PC-3 (cell line): ENCODE results near the gene ZNF804A. TPM values are rescaled to one million over a fixed set of nuclear protein-coding genes. Genes with fewer than 3 reads are reported as not detected.

Source experiments
- ATAC-seq: fragments of 200-7000 bp; cut with Tn5 transposase; 2 replicates; pipeline ENCODE4 v1.9.1; 2020; ENCODE audit warnings: mild to moderate bottlenecking, moderate library complexity
- BruUV-seq: library from RNA; stranded (reverse); fragments of 400-500 nt; replicated peaks from 2 replicates; lab custom pipeline; 2021; lab: Mats Ljungman, UMichigan
- CTCF ChIA-PET: fragments of 300-600 bp; sonication (Branson Sonifier 250); formaldehyde crosslinking; loops from one replicate; lab custom pipeline; 2022; ENCODE audit warnings: antibody characterized with exemption; lab: Charles Lee
- POLR2A ChIA-PET: fragments of 300-600 bp; sonication (Branson Sonifier 250); formaldehyde crosslinking; loops from one replicate; lab custom pipeline; 2022; ENCODE audit warnings: antibody characterized with exemption; ENCODE audit not compliant: unreplicated experiment; lab: Charles Lee
- DNase-seq: peaks from one replicate; pipeline ENCODE4 v3.0.0-alpha.2; 2015
- H2AFZ ChIP-seq: fragments of 300-600 bp; sonication (generic); 2 replicates; pipeline ENCODE4 v1.6.0; 2016; ENCODE audit warnings: antibody characterized with exemption, low read length
- H3F3A ChIP-seq: fragments of 300-600 bp; sonication (generic); one replicate; pipeline ENCODE4 v1.6.0; 2017; ENCODE audit warnings: antibody characterized with exemption, low read length, control low read depth, mild to moderate bottlenecking; ENCODE audit not compliant: unreplicated experiment
- H3K27ac ChIP-seq: fragments of 300-600 bp; sonication (generic); 2 replicates; pipeline ENCODE4 v1.5.1; 2016; ENCODE audit warnings: mild to moderate bottlenecking, low read length
- H3K27me3 ChIP-seq: fragments of 300-600 bp; sonication (generic); 2 replicates; pipeline ENCODE4 v1.6.1; 2016; ENCODE audit warnings: low read length, mixed read lengths
- H3K36me3 ChIP-seq: fragments of 300-600 bp; sonication (generic); 2 replicates; pipeline ENCODE4 v1.6.1; 2016; ENCODE audit warnings: low read depth, mixed run types, low read length, mixed read lengths
- H3K4me1 ChIP-seq: fragments of 300-600 bp; sonication (generic); 2 replicates; pipeline ENCODE4 v1.5.1; 2016; ENCODE audit warnings: low read length; ENCODE audit not compliant: insufficient read depth
- H3K4me2 ChIP-seq: fragments of 300-600 bp; sonication (generic); 2 replicates; pipeline ENCODE4 v1.6.0; 2016; ENCODE audit warnings: low read length
- H3K4me3 ChIP-seq: fragments of 300-600 bp; sonication (generic); 2 replicates; pipeline ENCODE4 v1.5.1; 2016; ENCODE audit warnings: mild to moderate bottlenecking, low read length, mixed read lengths
- H3K79me2 ChIP-seq: fragments of 300-600 bp; sonication (generic); 2 replicates; pipeline ENCODE4 v1.6.1; 2017; ENCODE audit warnings: low read length, mixed read lengths
- H3K9ac ChIP-seq: fragments of 300-600 bp; sonication (generic); 2 replicates; pipeline ENCODE4 v1.6.0; 2016; ENCODE audit warnings: mild to moderate bottlenecking, low read length
- H3K9me2 ChIP-seq: fragments of 300-600 bp; sonication (generic); replicated peaks from 2 replicates; pipeline ENCODE4 v1.6.1; 2016; ENCODE audit warnings: mixed run types, low read length, mixed read lengths
- H3K9me3 ChIP-seq: fragments of 300-600 bp; sonication (generic); 2 replicates; pipeline ENCODE4 v1.6.1; 2016; ENCODE audit warnings: low read length, mixed read lengths
- H4K20me1 ChIP-seq: fragments of 300-600 bp; sonication (generic); 2 replicates; pipeline ENCODE4 v1.6.1; 2016; ENCODE audit warnings: low read length, mixed read lengths
- CTCF ChIP-seq: fragments of 300-600 bp; sonication (generic); conservative IDR thresholded peaks from 2 replicates; pipeline ENCODE4 v1.5.1; 2017; ENCODE audit warnings: antibody characterized with exemption, low read depth, mild to moderate bottlenecking, low read length
- EZH2 ChIP-seq: fragments of 300-600 bp; sonication (generic); IDR thresholded peaks from one replicate; pipeline ENCODE4 v1.6.1; 2017; ENCODE audit warnings: antibody characterized with exemption, mild to moderate bottlenecking, low read length; ENCODE audit not compliant: unreplicated experiment
- EZH2phosphoT487 ChIP-seq: fragments of 300-600 bp; sonication (generic); IDR thresholded peaks from 2 replicates; pipeline ENCODE4 v1.6.1; 2018; ENCODE audit warnings: mild to moderate bottlenecking, antibody characterized with exemption, low read length, borderline replicate concordance
- intact Hi-C: fragments of 100-400 bp; cut with micrococcal nuclease; formaldehyde crosslinking; loops from 2 replicates; pipeline ENCODE4 v1.9.0; 2023
- total RNA-seq: library from RNA; depleted of rRNA; stranded (reverse); fragments of >200 nt; gene quantifications from 2 replicates; pipeline ENCODE4 v1.2.3, GENCODE V29; 2014

ZNF804A gene
- total RNA-seq, 1 experiment from 2014 or later = 1.9 TPM

DNA sequence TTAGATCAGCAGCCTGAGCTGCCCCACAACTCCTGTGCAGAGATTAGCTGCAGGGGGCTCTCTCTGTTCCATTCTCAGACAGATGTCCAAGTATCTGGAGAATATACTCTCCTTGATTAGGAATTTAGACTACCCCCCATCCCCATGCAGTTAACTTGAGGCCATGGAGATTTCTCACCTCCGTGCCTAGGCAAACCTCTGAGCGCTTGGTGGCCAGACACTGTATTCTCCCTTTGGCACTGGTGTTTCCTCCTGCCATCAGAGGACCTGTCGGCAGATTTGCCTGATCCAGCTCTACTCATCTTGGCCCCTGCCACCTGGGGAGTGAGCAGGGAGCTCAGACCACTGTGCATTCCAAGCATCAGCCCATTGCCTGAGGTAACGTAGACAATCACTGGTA, 48.3 kb downstream of the ZNF804A start:
- H2AFZ ChIP-seq = no peak overlapping the region; the same call in 1 of the 2 replicates
- ChIA-PET CTCF (interaction anchor here (0.5 kb wide), 1 partner anchor 462 kb away, joined by 4 read pairs; no protein-coding TSS in a partner anchor), POLR2A (no interaction called here)
- no peaks in the 10 kb centered on the region for H3F3A ChIP-seq
- no TSS peak for BruUV-seq
- no peaks in the 10 kb centered on the region for H3K9me3 ChIP-seq
- no peaks in the 10 kb centered on the region for H3K36me3 ChIP-seq
- no peak overlapping the region for H3K9ac ChIP-seq
- H4K20me1 ChIP-seq = no peaks in the 10 kb centered on the region
- H3K4me3 ChIP-seq = no peak overlapping the region
- H3K9me2 ChIP-seq = no peaks in the 10 kb centered on the region
- DNase-seq (no peak), ATAC-seq (no peak)
- intact Hi-C loops = loop anchor here (10.0 kb wide), 1 partner anchor 758 kb away; no protein-coding TSS in a partner anchor
- H3K4me2 ChIP-seq = peak overlapping the region; percentile 78; the same call in 1 of the 2 replicates
- no peak overlapping the region for H3K27ac ChIP-seq
- H3K4me1 ChIP-seq = peaks cover 17% of the 10 kb centered on the region
- H3K27me3 ChIP-seq = no peaks in the 10 kb centered on the region
- TF ChIP-seq CTCF (no peak), EZH2 (no peak), EZH2phosphoT487 (no peak)
- H3K79me2 ChIP-seq = no peaks in the 10 kb centered on the region

GRCh38 chr2:184654945-184655344, 56.6 kb downstream of the ZNF804A start:
- no peak overlapping the region for H3K4me3 ChIP-seq
- no peaks in the 10 kb centered on the region for H3K79me2 ChIP-seq
- DNase-seq (no peak), ATAC-seq (no peak)
- H3K27me3 ChIP-seq = no peaks in the 10 kb centered on the region
- no peak overlapping the region for H2AFZ ChIP-seq
- H3F3A ChIP-seq = no peaks in the 10 kb centered on the region
- TF ChIP-seq CTCF (no peak), EZH2phosphoT487 (no peak), EZH2 (no peak)
- H3K9ac ChIP-seq = no peak overlapping the region
- H3K4me1 ChIP-seq = no peaks in the 10 kb centered on the region
- no TSS peak for BruUV-seq
- H3K36me3 ChIP-seq = no peaks in the 10 kb centered on the region
- CTCF ChIA-PET = no interaction called here
- H3K27ac ChIP-seq = no peak overlapping the region
- H4K20me1 ChIP-seq = no peaks in the 10 kb centered on the region
- intact Hi-C loops = no loop called here
- H3K4me2 ChIP-seq = no peak overlapping the region
- no peaks in the 10 kb centered on the region for H3K9me3 ChIP-seq
- H3K9me2 ChIP-seq = no peaks in the 10 kb centered on the region
- POLR2A ChIA-PET = no interaction called here

- Histone ChIP-seq H3F3A (no peaks in the 10 kb centered on the region), H3K9me2 (no peaks in the 10 kb centered on the region), H3K27me3 (no peaks in the 10 kb centered on the region), H3K9ac (no peak overlapping the region), H3K36me3 (no peaks in the 10 kb centered on the region), H4K20me1 (no peaks in the 10 kb centered on the region), H3K79me2 (no peaks in the 10 kb centered on the region), H3K4me2 (no peak overlapping the region), H3K9me3 (no peaks in the 10 kb centered on the region), H2AFZ (no peak overlapping the region), H3K4me1 (no peaks in the 10 kb centered on the region), H3K27ac (no peak overlapping the region), H3K4me3 (no peak overlapping the region)
- CTCF ChIA-PET = no interaction called here
- ATAC-seq (no peak), DNase-seq (peak; percentile 9)
- no peak for TF ChIP-seq CTCF
- TF ChIP-seq EZH2phosphoT487 = no peak
- TF ChIP-seq EZH2 = no peak
- intact Hi-C loops = no loop called here
- no TSS peak for BruUV-seq
- POLR2A ChIA-PET = no interaction called here
These were observed 78.8 kb downstream of the ZNF804A start for GRCh38 chr2:184677171-184677570.
